Endothelial cell (in vitro differentiated cells): ENCODE results near the gene ZNF213. TPM values are rescaled to one million over a fixed set of nuclear protein-coding genes. Genes with fewer than 3 reads are reported as not detected.

Source experiments
- DNase-seq: peaks from one replicate; pipeline ENCODE4 v3.0.0; 2021; ENCODE audit warnings: low spot score
- H3K27ac Mint-ChIP-seq: one replicate; pipeline ENCODE4 v1.8.0; 2021; ENCODE audit warnings: mixed read lengths, inconsistent platforms; ENCODE audit not compliant: unreplicated experiment
- H3K27me3 Mint-ChIP-seq: one replicate; pipeline ENCODE4 v1.8.0; 2021; ENCODE audit warnings: mild to moderate bottlenecking, moderate library complexity, mixed read lengths, inconsistent platforms; ENCODE audit not compliant: unreplicated experiment
- H3K36me3 Mint-ChIP-seq: one replicate; pipeline ENCODE4 v1.8.0; 2021; ENCODE audit warnings: mild to moderate bottlenecking, low read depth, mixed read lengths, inconsistent platforms; ENCODE audit not compliant: unreplicated experiment
- H3K4me1 Mint-ChIP-seq: one replicate; pipeline ENCODE4 v1.8.0; 2021; ENCODE audit warnings: mild to moderate bottlenecking, mixed read lengths, inconsistent platforms; ENCODE audit not compliant: unreplicated experiment
- H3K4me3 Mint-ChIP-seq: one replicate; pipeline ENCODE4 v1.8.0; 2021; ENCODE audit warnings: mild to moderate bottlenecking, mixed read lengths, inconsistent platforms; ENCODE audit not compliant: unreplicated experiment
- H3K9me3 Mint-ChIP-seq: one replicate; pipeline ENCODE4 v1.8.0; 2021; ENCODE audit warnings: mixed read lengths, inconsistent platforms; ENCODE audit not compliant: unreplicated experiment
- total RNA-seq: library from RNA; stranded (reverse); fragmentation: NEBNext Ultra II Directional; extraction: Animal tissue kit (Norgen Biotek cat#: 25700); gene quantifications from one replicate; pipeline ENCODE4 v1.2.1, GENCODE V29; 2021; ENCODE audit not compliant: unreplicated experiment
- TF ChIP-seq, protein P1 (sequence below): fragments of 200-600 bp; sonication (generic); IDR thresholded peaks from one replicate; pipeline ENCODE4 v1.5.0; 2021; ENCODE audit warnings: antibody characterized with exemption; ENCODE audit not compliant: unreplicated experiment

ZNF213 gene
- total RNA-seq, 1 donor from 2014 or later, result 10.1 TPM

DNA sequence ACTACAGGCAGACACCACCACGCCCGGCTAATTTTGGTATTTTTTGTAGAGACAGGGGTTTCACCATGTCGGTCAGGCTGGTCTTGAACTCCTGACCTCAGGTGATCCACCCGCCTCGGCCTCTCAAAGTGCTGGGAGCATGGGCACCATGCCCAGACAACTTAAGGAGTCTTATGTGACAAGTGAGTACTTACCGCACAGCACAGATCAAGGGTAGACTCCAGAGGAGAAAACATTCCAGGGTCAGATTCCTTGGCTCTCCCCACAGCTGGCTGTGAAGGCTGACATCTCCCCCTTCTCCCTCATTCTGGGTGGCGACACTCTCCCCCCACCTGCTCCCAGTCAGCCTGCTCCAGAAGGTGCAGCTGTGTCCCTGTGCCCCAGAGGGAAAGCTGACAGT, 46.4 kb upstream of the ZNF213 start:
- peaks cover 43% of the 10 kb centered on the region for H3K4me1 Mint-ChIP-seq
- H3K27me3 Mint-ChIP-seq, result peaks cover 14% of the 10 kb centered on the region
- DNase-seq, result no peak
- TF ChIP-seq, protein P1, sequence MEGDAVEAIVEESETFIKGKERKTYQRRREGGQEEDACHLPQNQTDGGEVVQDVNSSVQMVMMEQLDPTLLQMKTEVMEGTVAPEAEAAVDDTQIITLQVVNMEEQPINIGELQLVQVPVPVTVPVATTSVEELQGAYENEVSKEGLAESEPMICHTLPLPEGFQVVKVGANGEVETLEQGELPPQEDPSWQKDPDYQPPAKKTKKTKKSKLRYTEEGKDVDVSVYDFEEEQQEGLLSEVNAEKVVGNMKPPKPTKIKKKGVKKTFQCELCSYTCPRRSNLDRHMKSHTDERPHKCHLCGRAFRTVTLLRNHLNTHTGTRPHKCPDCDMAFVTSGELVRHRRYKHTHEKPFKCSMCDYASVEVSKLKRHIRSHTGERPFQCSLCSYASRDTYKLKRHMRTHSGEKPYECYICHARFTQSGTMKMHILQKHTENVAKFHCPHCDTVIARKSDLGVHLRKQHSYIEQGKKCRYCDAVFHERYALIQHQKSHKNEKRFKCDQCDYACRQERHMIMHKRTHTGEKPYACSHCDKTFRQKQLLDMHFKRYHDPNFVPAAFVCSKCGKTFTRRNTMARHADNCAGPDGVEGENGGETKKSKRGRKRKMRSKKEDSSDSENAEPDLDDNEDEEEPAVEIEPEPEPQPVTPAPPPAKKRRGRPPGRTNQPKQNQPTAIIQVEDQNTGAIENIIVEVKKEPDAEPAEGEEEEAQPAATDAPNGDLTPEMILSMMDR, result no peak
- H3K27ac Mint-ChIP-seq, result peak overlapping the region; percentile 96
- H3K4me3 Mint-ChIP-seq, result peak overlapping the region; percentile 70
- H3K9me3 Mint-ChIP-seq, result no peaks in the 10 kb centered on the region
- H3K36me3 Mint-ChIP-seq, result peaks cover 12% of the 10 kb centered on the region

DNA sequence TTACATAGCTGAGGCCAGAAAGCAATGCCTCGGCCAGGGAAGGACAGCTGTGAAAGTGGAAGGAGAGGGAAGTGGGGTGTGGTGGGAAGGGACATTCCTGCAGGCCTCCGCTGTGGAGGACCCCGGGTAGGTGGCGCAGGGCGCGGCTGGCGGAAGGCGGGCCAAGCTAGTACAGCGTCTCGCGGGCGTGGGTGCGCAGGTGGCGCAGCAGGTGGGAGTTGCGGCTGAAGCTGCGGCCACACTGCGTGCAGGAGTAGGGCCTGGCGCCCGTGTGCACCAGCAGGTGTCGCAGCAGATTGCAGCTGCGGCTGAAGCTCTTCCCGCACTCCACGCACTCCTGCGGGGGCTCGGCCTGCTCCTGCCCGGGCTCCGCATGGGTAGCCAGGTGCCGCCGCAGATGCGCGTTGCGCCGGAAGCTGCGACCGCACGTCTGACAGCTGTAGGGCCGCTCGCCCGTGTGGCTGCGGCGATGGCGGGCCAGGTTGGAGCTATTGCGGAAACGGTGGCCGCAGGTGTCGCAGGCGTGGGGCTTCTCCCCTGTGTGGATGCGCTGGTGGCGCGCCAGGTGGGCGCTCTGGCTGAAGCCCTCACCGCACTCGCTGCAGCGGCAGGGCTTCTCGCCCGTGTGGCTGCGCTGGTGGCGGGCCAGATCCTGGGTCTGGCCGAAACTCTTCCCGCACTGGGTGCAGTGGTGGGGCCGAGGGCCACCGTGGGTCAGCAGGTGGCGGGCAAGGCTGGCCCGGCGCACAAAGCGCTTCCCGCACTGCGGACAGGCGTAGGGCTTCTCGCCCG, 45.7 kb upstream of the ZNF213 start:
- TF ChIP-seq, protein P1, result no peak
- DNase-seq, result no peak
- peaks cover 12% of the 10 kb centered on the region for H3K36me3 Mint-ChIP-seq
- no peaks in the 10 kb centered on the region for H3K9me3 Mint-ChIP-seq
- peak overlapping the region; percentile 70 for H3K4me3 Mint-ChIP-seq
- peaks cover 41% of the 10 kb centered on the region for H3K4me1 Mint-ChIP-seq
- peaks cover 14% of the 10 kb centered on the region for H3K27me3 Mint-ChIP-seq
- H3K27ac Mint-ChIP-seq, result peak overlapping the region; percentile 96

DNA sequence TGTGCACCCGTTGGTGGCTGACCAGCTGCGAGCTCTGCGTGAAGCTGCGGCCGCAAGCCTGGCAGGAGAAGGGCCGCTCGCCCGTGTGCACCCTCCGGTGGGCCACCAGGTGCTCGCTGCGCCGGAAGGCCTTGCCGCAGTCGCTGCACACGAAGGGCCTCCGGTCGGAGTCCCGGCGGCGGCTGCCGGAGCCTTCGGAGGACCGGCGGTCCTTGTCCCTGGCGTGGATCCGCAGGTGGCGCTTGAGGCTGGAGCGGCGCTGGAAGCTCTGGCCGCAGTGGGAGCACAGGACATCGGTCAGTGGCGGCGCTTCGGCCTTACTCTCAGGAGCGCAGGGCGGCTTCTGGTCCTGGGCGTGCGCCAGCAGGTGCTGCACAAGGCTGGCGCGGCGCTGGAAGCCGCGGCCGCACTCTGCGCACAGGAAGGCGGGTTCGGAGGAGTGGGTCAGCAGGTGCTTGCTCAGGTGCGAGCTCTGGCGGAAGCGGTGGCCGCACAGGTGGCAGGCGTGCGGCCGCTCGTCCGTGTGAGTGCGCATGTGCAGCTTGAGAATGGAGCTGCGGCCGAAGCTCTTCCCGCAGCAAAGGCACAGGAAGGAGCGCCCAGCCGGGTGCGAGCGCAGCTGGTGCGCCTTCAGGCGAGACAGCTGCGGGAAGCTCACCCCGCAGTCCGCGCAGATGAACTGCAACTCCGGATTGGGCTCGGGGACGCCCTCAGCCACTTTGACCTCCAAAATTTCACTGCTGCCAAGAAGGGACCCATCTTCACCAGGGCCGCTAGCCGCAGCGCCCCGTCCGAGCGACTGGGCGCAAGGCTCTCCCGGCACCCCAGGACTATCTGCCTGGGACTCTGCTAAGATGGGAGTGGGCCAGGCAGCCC, 44.9 kb upstream of the ZNF213 start:
- H3K27me3 Mint-ChIP-seq, result peaks cover 14% of the 10 kb centered on the region
- no peak overlapping the region for H3K27ac Mint-ChIP-seq
- TF ChIP-seq, protein P1, result no peak
- peak overlapping the region; percentile 42 for H3K4me3 Mint-ChIP-seq
- no peak for DNase-seq
- H3K4me1 Mint-ChIP-seq, result peaks cover 38% of the 10 kb centered on the region
- no peaks in the 10 kb centered on the region for H3K9me3 Mint-ChIP-seq
- H3K36me3 Mint-ChIP-seq, result peaks cover 12% of the 10 kb centered on the region

GRCh38 chr16:3091551-3091950, 43.3 kb upstream of the ZNF213 start:
- peaks cover 11% of the 10 kb centered on the region for H3K27me3 Mint-ChIP-seq
- no peaks in the 10 kb centered on the region for H3K9me3 Mint-ChIP-seq
- H3K27ac Mint-ChIP-seq, result no peak overlapping the region
- no peak overlapping the region for H3K4me3 Mint-ChIP-seq
- no peak for DNase-seq
- TF ChIP-seq, protein P1, result no peak
- peaks cover 25% of the 10 kb centered on the region for H3K4me1 Mint-ChIP-seq
- peaks cover 12% of the 10 kb centered on the region for H3K36me3 Mint-ChIP-seq
